Thymus (tissue), 11 donors: Measurements from ENCODE around the gene MYCBP2. TPM values are rescaled to one million over a fixed set of nuclear protein-coding genes. Genes with fewer than 3 reads are reported as not detected.

Experiments used
- DNase-seq, 9 donors: peaks; one replicate each; pipeline ENCODE4 v3.0.0-alpha.2; 2013; ENCODE audit warnings: low spot score in 9 of 9, low read depth in 6 of 9, missing footprints in 1 of 9
- H3K27ac ChIP-seq, 2 donors: one replicate each; pipeline ENCODE4 v1.5.1; 2013; ENCODE audit warnings: control low read depth in 1 of 2, low read depth in 1 of 2, low read length in 1 of 2, mild to moderate bottlenecking in 1 of 2, moderate library complexity in 1 of 2
- H3K27me3 ChIP-seq, 2 donors: one replicate each; pipeline ENCODE4 v1.5.1; 2013; ENCODE audit warnings: low read length in 1 of 2; ENCODE audit not compliant: control insufficient read depth in 2 of 2, insufficient read depth in 1 of 2
- H3K36me3 ChIP-seq, 2 donors: one replicate each; pipeline ENCODE4 v1.5.1; 2013; ENCODE audit warnings: low read length in 1 of 2, mild to moderate bottlenecking in 1 of 2, moderate library complexity in 1 of 2; ENCODE audit not compliant: control insufficient read depth in 2 of 2, insufficient read depth in 2 of 2
- H3K4me1 ChIP-seq, 2 donors: one replicate each; pipeline ENCODE4 v1.5.1; 2013; ENCODE audit warnings: low read length in 2 of 2; ENCODE audit not compliant: control insufficient read depth in 2 of 2, insufficient read depth in 2 of 2
- H3K4me3 ChIP-seq, 2 donors: one replicate each; pipeline ENCODE4 v1.5.1; 2013; ENCODE audit warnings: low read length in 2 of 2, control low read depth in 1 of 2, mild to moderate bottlenecking in 1 of 2
- H3K9me3 ChIP-seq, 2 donors: one replicate each; pipeline ENCODE4 v1.5.1; 2013; ENCODE audit warnings: low read length in 1 of 2, mild to moderate bottlenecking in 1 of 2; ENCODE audit not compliant: control insufficient read depth in 2 of 2, insufficient read depth in 1 of 2
- WGBS: extraction: QIAGEN DNeasy Blood & Tissue Kit; methylation state at CpG from one replicate; pipeline ENCODE4 v1.1.7; 2013; 5-methylcytosine and 5-hydroxymethylcytosine counted together
- polyA plus RNA-seq: library from polyadenylated mRNA; stranded (reverse); fragments of 200-250 nt; gene quantifications from one replicate; pipeline ENCODE4 v1.2.3, GENCODE V29; 2013
- total RNA-seq: library from RNA; stranded (reverse); fragments of 120-200 nt; gene quantifications from one replicate; pipeline ENCODE4 v1.2.4, GENCODE V29; 2013
- donor health status: healthy.

Gene MYCBP2
- total and polyA plus RNA-seq, 2 donors = 63.3 to 65.3 TPM

DNA sequence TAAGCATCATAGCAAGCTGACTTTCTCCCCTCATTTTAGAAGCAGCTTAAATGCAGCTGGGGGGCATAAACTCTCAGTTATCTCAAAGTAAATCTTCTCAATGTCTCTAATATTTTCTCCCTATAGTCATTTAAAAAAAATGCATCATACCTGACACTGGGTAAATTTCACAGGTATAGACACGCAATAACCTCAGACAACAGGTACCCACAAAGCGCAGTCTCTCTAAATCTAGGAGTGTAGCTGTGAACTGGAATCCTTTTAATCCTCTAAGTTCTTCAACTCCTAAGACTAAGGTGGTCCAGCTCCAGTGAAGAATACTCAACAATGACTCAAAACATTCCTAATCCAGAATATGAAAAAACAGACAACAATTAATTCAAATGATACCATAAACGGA lies 141.2 kb downstream of the MYCBP2 start:
- H3K36me3 ChIP-seq = peaks cover 9 to 48% of the 10 kb centered on the region in 2 donors
- WGBS = over 99% methylated on average over 3 of the region's 3 CpGs

DNA sequence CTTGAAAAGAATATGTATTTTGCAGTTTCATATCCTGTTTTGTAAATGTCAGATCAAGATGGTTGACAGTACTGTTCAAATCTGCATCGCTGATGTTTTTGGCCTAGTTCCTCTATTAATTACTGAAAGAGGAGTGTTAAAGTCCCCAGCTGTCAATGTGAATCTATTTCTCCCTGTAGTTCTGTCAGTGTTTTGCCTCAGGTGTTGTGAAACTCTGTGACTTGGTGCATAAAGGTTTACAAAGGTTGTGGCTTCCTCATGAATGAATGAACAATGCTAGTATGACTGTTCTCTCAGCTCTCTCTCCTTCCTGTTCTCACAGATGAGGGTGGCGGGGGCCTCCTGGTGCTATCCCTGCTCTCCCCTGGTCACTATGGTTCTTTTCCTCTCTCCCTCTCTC lies 142.4 kb downstream of the MYCBP2 start:
- WGBS = 75% methylated on average over 2 of the region's 2 CpGs
- H3K4me1 ChIP-seq = no peaks in the 10 kb centered on the region

More for the DNA sequence above, 141.2 kb downstream of the MYCBP2 start:
- Histone ChIP-seq H3K27ac (no peak overlapping the region), H3K9me3 (no peaks in the 10 kb centered on the region), H3K4me1 (no peaks in the 10 kb centered on the region), H3K4me3 (no peak overlapping the region), H3K27me3 (no peaks in the 10 kb centered on the region)
- DNase-seq = no peak

DNA sequence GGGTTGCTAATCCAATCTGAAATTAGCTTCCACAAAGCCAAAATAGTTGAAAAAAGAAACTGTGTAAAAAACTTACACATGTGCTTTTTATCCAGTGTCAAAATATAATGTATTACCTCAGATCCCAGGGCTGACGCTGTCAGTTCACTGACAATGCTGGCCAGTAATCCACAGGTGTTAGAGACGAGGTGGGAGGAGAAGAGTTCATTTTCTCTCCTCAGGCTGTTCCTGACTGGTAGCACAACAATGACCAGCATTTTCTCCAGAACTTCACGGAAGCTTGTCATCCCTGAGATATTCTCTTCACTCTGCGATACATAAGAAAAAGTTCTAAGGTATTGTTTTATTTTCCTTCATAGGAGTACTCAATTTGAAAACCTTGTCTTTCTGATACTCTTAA lies 146.9 kb downstream of the MYCBP2 start:
- H3K4me1 ChIP-seq = no peaks in the 10 kb centered on the region
- H3K9me3 ChIP-seq = no peaks in the 10 kb centered on the region
- DNase-seq = no peak
- no peak overlapping the region for H3K27ac ChIP-seq
- H3K36me3 ChIP-seq = peaks cover 23 to 65% of the 10 kb centered on the region in 2 donors
- no peak overlapping the region for H3K4me3 ChIP-seq
- H3K27me3 ChIP-seq = no peaks in the 10 kb centered on the region
- 99% methylated on average over 4 of the region's 4 CpGs for WGBS

More for the DNA sequence above, 142.4 kb downstream of the MYCBP2 start:
- H3K9me3 ChIP-seq = no peaks in the 10 kb centered on the region
- peak in 3 of 9 donors; percentile 0 to 27 (median 4) for DNase-seq
- H3K27me3 ChIP-seq = no peaks in the 10 kb centered on the region
- peaks cover 19 to 58% of the 10 kb centered on the region in 2 donors for H3K36me3 ChIP-seq
- H3K27ac ChIP-seq = no peak overlapping the region
- H3K4me3 ChIP-seq = no peak overlapping the region

DNA sequence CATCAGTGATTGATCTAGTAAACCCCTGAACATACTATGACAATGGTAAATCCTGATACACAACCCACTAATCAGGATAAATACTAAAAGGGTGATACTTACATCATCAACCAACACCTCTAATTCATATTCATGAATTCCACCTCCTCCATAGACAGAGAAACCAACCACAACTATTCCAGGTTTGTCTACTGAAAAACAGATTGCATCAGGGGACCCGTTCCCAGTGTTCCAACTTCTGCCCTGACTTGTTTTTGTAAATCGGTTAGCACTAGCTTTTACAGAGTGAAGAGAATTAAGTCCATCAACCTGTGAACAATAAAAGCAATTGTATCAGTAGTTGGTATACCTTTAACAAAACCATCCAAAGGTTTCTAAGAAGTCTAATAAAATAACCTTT lies 149.2 kb downstream of the MYCBP2 start:
- H3K27ac ChIP-seq = no peak overlapping the region
- 99% methylated on average over 2 of the region's 2 CpGs for WGBS
- H3K36me3 ChIP-seq = peaks cover 28 to 78% of the 10 kb centered on the region in 2 donors

DNA sequence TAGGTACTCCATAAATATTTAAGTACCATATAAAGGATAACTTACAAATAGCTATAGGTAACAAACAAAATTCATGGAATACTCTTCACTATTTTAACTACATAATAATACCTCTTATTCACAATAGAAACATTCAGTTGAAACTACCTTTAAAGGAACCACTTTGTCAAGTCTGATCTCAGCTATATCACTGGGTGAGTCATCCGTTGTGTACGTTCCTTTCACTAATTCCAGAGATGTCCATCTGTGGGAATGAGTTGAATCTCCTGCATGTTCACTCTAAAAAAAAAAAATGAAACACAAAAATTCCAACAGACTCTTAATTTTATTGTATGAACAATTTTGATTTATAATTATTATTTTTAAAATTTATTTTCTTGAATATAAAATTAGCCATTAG lies 150.5 kb downstream of the MYCBP2 start:
- no peaks in the 10 kb centered on the region for H3K4me1 ChIP-seq
- H3K27me3 ChIP-seq = no peaks in the 10 kb centered on the region
- WGBS = 98% methylated on average over 2 of the region's 2 CpGs
- DNase-seq = no peak
- no peak overlapping the region for H3K27ac ChIP-seq
- H3K36me3 ChIP-seq = peaks cover 29 to 77% of the 10 kb centered on the region in 2 donors
- H3K9me3 ChIP-seq = no peaks in the 10 kb centered on the region
- H3K4me3 ChIP-seq = no peak overlapping the region

More for the DNA sequence above, 149.2 kb downstream of the MYCBP2 start:
- no peaks in the 10 kb centered on the region for H3K9me3 ChIP-seq
- DNase-seq = no peak
- H3K4me3 ChIP-seq = no peak overlapping the region
- no peaks in the 10 kb centered on the region for H3K4me1 ChIP-seq
- H3K27me3 ChIP-seq = no peaks in the 10 kb centered on the region

DNA sequence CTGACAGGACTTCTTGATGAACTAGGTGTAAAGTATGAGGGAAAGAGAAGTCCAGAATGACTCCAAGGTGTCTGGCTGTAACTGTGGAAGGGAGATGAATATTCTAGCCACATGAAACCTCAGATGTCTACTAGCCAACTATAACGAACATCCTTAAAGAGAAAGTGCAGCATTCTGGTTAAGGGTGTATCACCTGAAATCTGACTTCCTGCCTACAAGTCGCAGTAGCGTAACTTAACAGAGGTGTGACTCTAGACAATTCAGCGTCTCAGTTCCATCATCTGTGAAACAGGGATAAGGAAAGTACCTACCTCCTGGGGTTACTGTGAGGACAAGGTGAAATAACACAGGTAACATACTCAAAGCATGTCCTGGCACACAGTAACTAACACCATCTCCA lies 154.2 kb downstream of the MYCBP2 start:
- Histone ChIP-seq H3K9me3 (no peaks in the 10 kb centered on the region), H3K27ac (no peak overlapping the region), H3K36me3 (peaks cover 26 to 72% of the 10 kb centered on the region in 2 donors), H3K27me3 (no peaks in the 10 kb centered on the region), H3K4me3 (no peak overlapping the region), H3K4me1 (no peaks in the 10 kb centered on the region)
- 96% methylated on average over 4 of the region's 4 CpGs for WGBS
- no peak for DNase-seq

DNA sequence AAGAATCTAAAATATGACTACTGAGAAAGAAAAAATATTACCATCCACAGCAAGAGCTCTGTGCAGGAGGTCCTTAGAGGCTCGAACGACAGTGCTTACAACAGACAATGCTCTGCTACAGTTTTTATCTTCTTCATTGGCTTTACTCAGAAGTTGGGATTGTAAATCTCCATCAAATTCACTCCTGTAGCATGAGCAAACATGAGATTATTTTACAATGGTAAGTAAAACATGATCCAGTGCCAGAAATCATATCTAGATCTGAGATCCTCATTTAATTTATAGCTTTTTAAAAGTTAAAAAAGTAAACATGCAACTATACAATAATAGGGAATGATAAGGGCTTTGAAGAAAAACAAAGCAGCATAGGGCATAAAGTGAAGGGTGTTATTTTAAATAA lies 155.4 kb downstream of the MYCBP2 start:
- no peak for DNase-seq
- no peaks in the 10 kb centered on the region for H3K27me3 ChIP-seq
- H3K36me3 ChIP-seq = peaks cover 25 to 69% of the 10 kb centered on the region in 2 donors
- no peaks in the 10 kb centered on the region for H3K4me1 ChIP-seq
- no peaks in the 10 kb centered on the region for H3K9me3 ChIP-seq
- WGBS = 99% methylated on average over 2 of the region's 2 CpGs
- no peak overlapping the region for H3K27ac ChIP-seq
- no peak overlapping the region for H3K4me3 ChIP-seq

DNA sequence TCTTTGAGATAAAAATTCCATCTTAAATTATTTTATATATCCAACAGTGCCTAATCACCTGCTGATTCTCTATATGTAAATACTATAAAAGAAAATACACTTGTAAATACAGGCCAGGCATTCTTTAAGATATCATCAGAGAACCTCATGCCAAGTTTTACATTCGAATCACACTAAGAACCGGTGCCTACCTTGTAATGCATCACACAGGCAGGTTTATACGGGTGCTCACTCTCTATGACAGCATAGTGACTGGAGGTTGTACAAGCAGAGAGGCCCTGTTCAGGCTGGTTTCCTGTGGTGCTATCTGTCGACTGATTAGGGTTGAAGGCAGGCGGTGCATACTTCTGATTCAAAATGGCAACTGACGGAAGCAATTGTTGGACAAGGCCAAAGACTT lies 158.7 kb downstream of the MYCBP2 start:
- H3K27me3 ChIP-seq = no peaks in the 10 kb centered on the region
- peaks cover 18 to 69% of the 10 kb centered on the region in 2 donors for H3K36me3 ChIP-seq
- H3K4me1 ChIP-seq = no peaks in the 10 kb centered on the region
- H3K27ac ChIP-seq = no peak overlapping the region
- H3K9me3 ChIP-seq = no peaks in the 10 kb centered on the region
- H3K4me3 ChIP-seq = no peak overlapping the region
- WGBS = over 99% methylated on average over 6 of the region's 6 CpGs
- DNase-seq = no peak

DNA sequence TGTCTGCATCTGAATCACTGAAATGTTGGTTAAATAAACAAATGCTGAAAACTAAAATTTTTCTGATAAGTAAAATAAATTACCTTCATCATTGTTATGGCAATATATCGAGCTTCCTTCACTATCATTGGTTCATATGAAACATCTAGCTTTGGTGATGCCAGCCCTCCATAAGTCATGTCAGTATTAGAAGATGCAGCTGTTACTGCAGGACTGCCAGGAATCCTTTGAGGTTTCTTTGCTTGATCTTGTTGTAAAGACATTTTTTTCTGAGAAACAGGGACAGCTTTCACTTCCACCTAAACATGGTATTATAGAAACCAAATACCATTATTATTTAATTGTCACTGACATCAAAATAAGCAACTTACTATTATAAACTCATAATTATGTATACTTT lies 176.2 kb downstream of the MYCBP2 start:
- H3K4me1 ChIP-seq = no peaks in the 10 kb centered on the region
- WGBS = 99% methylated on average over 1 of the region's 1 CpG
- H3K9me3 ChIP-seq = no peaks in the 10 kb centered on the region
- H3K27me3 ChIP-seq = no peaks in the 10 kb centered on the region
- H3K36me3 ChIP-seq = peaks cover 7 to 51% of the 10 kb centered on the region in 2 donors
- H3K4me3 ChIP-seq = no peak overlapping the region
- no peak overlapping the region for H3K27ac ChIP-seq
- DNase-seq = peak in 1 of 9 donors; percentile 2

DNA sequence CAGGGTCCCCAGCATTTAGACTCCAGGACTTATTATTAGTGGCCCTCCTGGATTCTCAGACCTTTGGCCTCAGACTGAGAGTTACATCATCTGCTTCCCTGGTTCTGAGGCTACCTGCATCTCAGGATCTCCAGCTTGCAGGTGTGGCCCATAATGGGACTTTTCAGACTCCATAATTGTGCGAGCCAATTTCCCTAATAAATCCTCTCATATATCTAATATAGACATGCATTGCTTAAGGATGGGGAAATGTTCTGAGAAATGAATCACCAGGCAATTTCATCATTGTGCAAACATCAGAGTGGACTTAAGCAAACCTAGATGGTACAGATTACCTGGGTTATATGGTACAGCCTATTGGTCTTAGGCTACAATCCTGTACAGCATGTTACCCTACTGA lies 183.5 kb downstream of the MYCBP2 start:
- H3K4me1 ChIP-seq = no peaks in the 10 kb centered on the region
- no peak for DNase-seq
- no peaks in the 10 kb centered on the region for H3K9me3 ChIP-seq
- 97% methylated on average over 1 of the region's 1 CpG for WGBS
- no peaks in the 10 kb centered on the region for H3K27me3 ChIP-seq
- peaks cover 11 to 60% of the 10 kb centered on the region in 2 donors for H3K36me3 ChIP-seq
- H3K4me3 ChIP-seq = no peak overlapping the region
- H3K27ac ChIP-seq = no peak overlapping the region
